IMR-90 (cell line): ENCODE data around the gene OR13D1. TPM values are rescaled to one million over a fixed set of nuclear protein-coding genes. Genes with fewer than 3 reads are reported as not detected.

Source experiments
- ATAC-seq: fragments of 200-7000 bp; cut with Tn5 transposase; 2 replicates; pipeline ENCODE4 v1.9.1; 2020; ENCODE audit warnings: low read depth, mild to moderate bottlenecking, moderate library complexity
- BruUV-seq: library from RNA; stranded (reverse); fragments of 400-500 nt; replicated peaks from 2 replicates; lab custom pipeline; 2021; lab: Mats Ljungman, UMichigan
- CTCF ChIA-PET: fragments of 300-600 bp; formaldehyde crosslinking; extraction: SDS; loops from one replicate; lab custom pipeline; 2021; ENCODE audit warnings: antibody characterized with exemption; lab: Yijun Ruan, JAX
- POLR2A ChIA-PET: fragments of 300-600 bp; sonication (Branson Sonifier 250); formaldehyde crosslinking; loops from one replicate; lab custom pipeline; 2022; ENCODE audit warnings: antibody characterized with exemption; ENCODE audit not compliant: unreplicated experiment; lab: Charles Lee
- DNase-seq: peaks from one replicate; pipeline ENCODE4 v3.0.0; 2013
- H2AFZ ChIP-seq: replicated peaks from 2 replicates; pipeline ENCODE3; 2013; ENCODE audit warnings: low read length, mild to moderate bottlenecking; ENCODE audit not compliant: poor library complexity
- H2AK5ac ChIP-seq: 2 replicates; pipeline ENCODE4 v1.6.1; 2013; ENCODE audit warnings: low read depth, low read length, inconsistent platforms
- H2AK9ac ChIP-seq: replicated peaks from 2 replicates; pipeline ENCODE3; 2013; ENCODE audit warnings: mild to moderate bottlenecking, low read depth, low read length, moderate library complexity; ENCODE audit not compliant: poor library complexity
- H2BK120ac ChIP-seq: 2 replicates; pipeline ENCODE4 v1.6.1; 2013; ENCODE audit warnings: low read depth, low read length, inconsistent platforms
- H2BK15ac ChIP-seq: 3 replicates; pipeline ENCODE4 v1.6.1; 2013; ENCODE audit warnings: low read depth, low read length, inconsistent platforms
- H2BK20ac ChIP-seq: 2 replicates; pipeline ENCODE4 v1.6.1; 2013; ENCODE audit warnings: low read depth, mild to moderate bottlenecking, inconsistent platforms, low read length, moderate library complexity
- H2BK5ac ChIP-seq: 2 replicates; pipeline ENCODE4 v1.6.1; 2013; ENCODE audit warnings: mild to moderate bottlenecking, low read depth, low read length, inconsistent platforms; ENCODE audit not compliant: poor library complexity, severe bottlenecking
- H3K14ac ChIP-seq: replicated peaks from 2 replicates; pipeline ENCODE4 v1.6.1; 2013; ENCODE audit warnings: low read depth, low read length, inconsistent platforms
- H3K18ac ChIP-seq: 2 replicates; pipeline ENCODE4 v1.6.1; 2013; ENCODE audit warnings: low read depth, low read length, control low read depth
- H3K23ac ChIP-seq: 2 replicates; pipeline ENCODE4 v1.6.1; 2013; ENCODE audit warnings: low read depth, low read length, inconsistent platforms
- H3K27ac ChIP-seq: 2 replicates; pipeline ENCODE4 v1.5.1; 2013; ENCODE audit warnings: mild to moderate bottlenecking, control low read depth, low read length; ENCODE audit not compliant: insufficient read depth
- H3K27me3 ChIP-seq: 2 replicates; pipeline ENCODE4 v1.6.1; 2013; ENCODE audit warnings: low read length; ENCODE audit not compliant: control insufficient read depth, insufficient read depth
- H3K36me3 ChIP-seq: 2 replicates; pipeline ENCODE4 v1.6.1; 2013; ENCODE audit warnings: low read length, mixed read lengths; ENCODE audit not compliant: control insufficient read depth, insufficient read depth
- H3K4ac ChIP-seq: 2 replicates; pipeline ENCODE4 v1.6.1; 2013; ENCODE audit warnings: low read depth, low read length, inconsistent platforms
- H3K4me1 ChIP-seq: 2 replicates; pipeline ENCODE4 v1.6.1; 2013; ENCODE audit warnings: low read length, mixed read lengths; ENCODE audit not compliant: control insufficient read depth, insufficient read depth
- H3K4me2 ChIP-seq: 2 replicates; pipeline ENCODE4 v1.6.1; 2013; ENCODE audit warnings: low read depth, mild to moderate bottlenecking, control low read depth, low read length, moderate library complexity
- H3K4me3 ChIP-seq: 2 replicates; pipeline ENCODE4 v1.5.1; 2013; ENCODE audit warnings: low read depth, mild to moderate bottlenecking, control low read depth, low read length, moderate library complexity; ENCODE audit not compliant: insufficient read depth
- H3K56ac ChIP-seq: 2 replicates; pipeline ENCODE4 v1.6.1; 2013; ENCODE audit warnings: low read length, inconsistent platforms; ENCODE audit not compliant: insufficient read depth; ENCODE audit errors: extremely low read depth
- H3K79me1 ChIP-seq, 2 experiments: 2 replicates each; pipeline ENCODE4 v1.6.1; 2013; ENCODE audit warnings: low read length in 2 of 2, inconsistent platforms in 1 of 2, low read depth in 1 of 2
- H3K9ac ChIP-seq: 2 replicates; pipeline ENCODE4 v1.6.1; 2013; ENCODE audit warnings: low read depth, low read length, control low read depth
- H3K9me1 ChIP-seq: 2 replicates; pipeline ENCODE4 v1.6.1; 2013; ENCODE audit warnings: low read length, inconsistent platforms; ENCODE audit not compliant: insufficient read depth
- H3K9me3 ChIP-seq: 2 replicates; pipeline ENCODE4 v1.6.1; 2013; ENCODE audit warnings: low read length; ENCODE audit not compliant: control insufficient read depth, insufficient read depth
- H4K20me1 ChIP-seq: 2 replicates; pipeline ENCODE4 v1.6.1; 2013; ENCODE audit warnings: low read length, inconsistent platforms; ENCODE audit not compliant: insufficient read depth
- H4K5ac ChIP-seq: 2 replicates; pipeline ENCODE4 v1.6.1; 2013; ENCODE audit warnings: mild to moderate bottlenecking, low read depth, low read length, control low read depth
- H4K8ac ChIP-seq, 2 experiments: 2 replicates each; pipeline ENCODE4 v1.6.1; 2013; ENCODE audit warnings: low read depth in 2 of 2, low read length in 2 of 2, control low read depth in 1 of 2, inconsistent platforms in 1 of 2
- H4K91ac ChIP-seq: 2 replicates; pipeline ENCODE4 v1.6.1; 2013; ENCODE audit warnings: low read depth, low read length, inconsistent platforms; ENCODE audit not compliant: insufficient read depth
- BHLHE40 ChIP-seq: fragments of 150-350 bp; IDR thresholded peaks from 2 replicates; pipeline ENCODE4 v1.6.1; 2016; ENCODE audit warnings: mild to moderate bottlenecking, low read depth, low read length
- CHD1 ChIP-seq: IDR thresholded peaks from 2 replicates; pipeline ENCODE4 v1.6.1; 2012; ENCODE audit warnings: low read depth, low read length, improper control_type of control experiment
- CTCF ChIP-seq: conservative IDR thresholded peaks from 2 replicates; pipeline ENCODE4 v1.5.1; 2012; ENCODE audit warnings: mild to moderate bottlenecking, low read depth, low read length, improper control_type of control experiment
- MAFK ChIP-seq: IDR thresholded peaks from 2 replicates; pipeline ENCODE4 v1.6.1; 2012; ENCODE audit warnings: low read depth, low read length, improper control_type of control experiment
- MAZ ChIP-seq: IDR thresholded peaks from 2 replicates; pipeline ENCODE4 v1.6.1; 2012; ENCODE audit warnings: low read depth, mild to moderate bottlenecking, low read length, improper control_type of control experiment, moderate library complexity, borderline replicate concordance
- RCOR1 ChIP-seq: IDR thresholded peaks from 2 replicates; pipeline ENCODE4 v1.6.1; 2012; ENCODE audit warnings: mild to moderate bottlenecking, low read length, improper control_type of control experiment; ENCODE audit not compliant: insufficient replicate concordance
- RFX5 ChIP-seq: IDR thresholded peaks from 2 replicates; pipeline ENCODE4 v1.8.0; 2012; ENCODE audit warnings: low read depth, mild to moderate bottlenecking, low read length, moderate library complexity
- WGBS, 2 experiments: methylation state at CpG; one replicate each; pipeline versions ENCODE4 v1.1.5 to v1.1.7; 2013; ENCODE audit warnings: missing lambda C conversion rate in 2 of 2; ENCODE audit not compliant: insufficient read length in 1 of 2; ENCODE audit errors: extremely low coverage in 2 of 2; 5-methylcytosine and 5-hydroxymethylcytosine counted together
- dilution Hi-C: fragments of 300-500 bp; cut with HindIII; formaldehyde crosslinking; loops from one replicate; pipeline ENCODE4 v1.14.3; 2018; ENCODE audit warnings: low sequenced_read_pairs; ENCODE audit not compliant: unreplicated experiment
- in situ Hi-C: fragments of 300-500 bp; cut with MboI; formaldehyde crosslinking; loops from 3 replicates; pipeline ENCODE4 v1.14.3; 2019; ENCODE audit warnings: low sequenced_read_pairs, inconsistent platforms, mixed read lengths
- intact Hi-C: fragments of 100-400 bp; cut with micrococcal nuclease; formaldehyde crosslinking; loops from 2 replicates; pipeline ENCODE4 v1.10.0; 2022
- polyA plus RNA-seq, 3 experiments: library from polyadenylated mRNA; depleted of rRNA; stranded (reverse); fragments of >200 nt; gene quantifications; 2 replicates each; pipeline ENCODE4 v1.2.3, GENCODE V29; 2012; ENCODE audit warnings: low replicate concordance in 1 of 3
- total RNA-seq: library from RNA; depleted of rRNA; stranded (reverse); fragments of >200 nt; gene quantifications from 2 replicates; pipeline ENCODE4 v1.2.3, GENCODE V29; 2012
- TF ChIP-seq, protein P1 (sequence below): fragments of 150-350 bp; IDR thresholded peaks from 2 replicates; pipeline ENCODE4 v1.6.1; 2016; ENCODE audit warnings: low read depth, mild to moderate bottlenecking, low read length, moderate library complexity, borderline replicate concordance

Gene OR13D1
- total and polyA plus RNA-seq, 2 of the 4 experiments (the other 2 are of a cell fraction) = not detected

GRCh38 chr9:104700306-104700705 lies 6.0 kb downstream of the OR13D1 start:
- Histone ChIP-seq H2BK5ac (no peak overlapping the region), H3K9ac (no peak overlapping the region), H2BK20ac (no peak overlapping the region), H4K5ac (no peak overlapping the region), H4K20me1 (no peaks in the 10 kb centered on the region), H2BK120ac (no peak overlapping the region), H3K9me1 (no peaks in the 10 kb centered on the region), H3K79me1 (no peaks in the 10 kb centered on the region), H3K27ac (no peak overlapping the region), H3K4me3 (no peak overlapping the region), H3K27me3 (no peaks in the 10 kb centered on the region), H3K4ac (no peak overlapping the region), H4K8ac (no peak overlapping the region), H3K18ac (no peak overlapping the region), H2AK5ac (no peak overlapping the region), H2AFZ (no peak overlapping the region), H3K4me1 (no peaks in the 10 kb centered on the region), H3K36me3 (no peaks in the 10 kb centered on the region), H2AK9ac (no peak overlapping the region), H3K23ac (no peak overlapping the region), H3K14ac (no peak overlapping the region), H3K9me3 (no peaks in the 10 kb centered on the region), H4K91ac (no peak overlapping the region), H3K56ac (no peak overlapping the region), H3K4me2 (no peak overlapping the region), H2BK15ac (no peak overlapping the region)
- no peak for TF ChIP-seq CHD1
- no peak for TF ChIP-seq MAFK
- no peak for TF ChIP-seq MAZ
- TF ChIP-seq, protein P1, sequence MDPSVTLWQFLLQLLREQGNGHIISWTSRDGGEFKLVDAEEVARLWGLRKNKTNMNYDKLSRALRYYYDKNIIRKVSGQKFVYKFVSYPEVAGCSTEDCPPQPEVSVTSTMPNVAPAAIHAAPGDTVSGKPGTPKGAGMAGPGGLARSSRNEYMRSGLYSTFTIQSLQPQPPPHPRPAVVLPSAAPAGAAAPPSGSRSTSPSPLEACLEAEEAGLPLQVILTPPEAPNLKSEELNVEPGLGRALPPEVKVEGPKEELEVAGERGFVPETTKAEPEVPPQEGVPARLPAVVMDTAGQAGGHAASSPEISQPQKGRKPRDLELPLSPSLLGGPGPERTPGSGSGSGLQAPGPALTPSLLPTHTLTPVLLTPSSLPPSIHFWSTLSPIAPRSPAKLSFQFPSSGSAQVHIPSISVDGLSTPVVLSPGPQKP = no peak
- TF ChIP-seq RCOR1 = no peak
- no peak for TF ChIP-seq BHLHE40
- TF ChIP-seq CTCF = no peak
- no peak for TF ChIP-seq RFX5
- CTCF ChIA-PET = no interaction called here
- dilution Hi-C loops = no loop called here
- POLR2A ChIA-PET = no interaction called here
- DNase-seq (no peak), ATAC-seq (no peak)
- 81% methylated on average over 2 of the region's 3 CpGs; no CpG with 5 or more reads in 1 of the 2 experiments for WGBS, 2 experiments
- BruUV-seq = no TSS peak
- intact Hi-C loops = no loop called here
- in situ Hi-C loops = no loop called here
